ENCODE data around the gene ARHGDIA.

- TF ChIP-seq CTCF (IDR thresholded peaks at IDR 0.05): no peak
- TF ChIP-seq EP300 (IDR thresholded peaks at IDR 0.05): no peak
Observed at GRCh38 chr17:81912441-81913309, 41.5 kb upstream of the ARHGDIA start.
